HepG2 (cell line): ENCODE data around the gene TMEM130. TPM values are rescaled to one million over a fixed set of nuclear protein-coding genes. Genes with fewer than 3 reads are reported as not detected.

Experiments used
- AHR ChIP-seq: IDR thresholded peaks from 2 replicates; pipeline ENCODE4 v1.6.1; 2018; ENCODE audit warnings: missing genetic modification reagents, missing compliant biosample characterization
- ATF7-NPFF ChIP-seq: sonication (generic); formaldehyde crosslinking; IDR thresholded peaks from 2 replicates; pipeline ENCODE4 v1.8.1; 2023; ENCODE audit warnings: mild to moderate bottlenecking, low read depth, missing genetic modification reagents, moderate library complexity
- CTCF ChIP-seq: sonication (generic); formaldehyde crosslinking; IDR thresholded peaks from 2 replicates; pipeline ENCODE4 v1.5.0; 2020; ENCODE audit warnings: mild to moderate bottlenecking, missing genetic modification reagents, moderate library complexity
- E2F5 ChIP-seq: sonication (generic); formaldehyde crosslinking; conservative IDR thresholded peaks from 2 replicates; pipeline ENCODE4 v1.4.0; 2020; ENCODE audit warnings: missing genetic modification reagents
- HOXA7 ChIP-seq: sonication (generic); formaldehyde crosslinking; IDR thresholded peaks from 2 replicates; pipeline ENCODE4 v1.8.1; 2022; ENCODE audit warnings: mild to moderate bottlenecking, missing genetic modification reagents, moderate library complexity
- MTERF4 ChIP-seq: sonication (generic); formaldehyde crosslinking; IDR thresholded peaks from 2 replicates; pipeline ENCODE4 v1.8.0; 2023; ENCODE audit warnings: mild to moderate bottlenecking, missing genetic modification reagents
- MYNN ChIP-seq: sonication (generic); formaldehyde crosslinking; IDR thresholded peaks from 2 replicates; pipeline ENCODE4 v1.4.0; 2020; ENCODE audit warnings: mild to moderate bottlenecking, low read depth, missing genetic modification reagents
- NR0B2 ChIP-seq: sonication (generic); formaldehyde crosslinking; IDR thresholded peaks from 2 replicates; pipeline ENCODE4 v1.4.0; 2020; ENCODE audit warnings: mild to moderate bottlenecking, missing genetic modification reagents
- NR2F2 ChIP-seq: IDR thresholded peaks from 2 replicates; pipeline ENCODE4 v1.6.1; 2012; ENCODE audit warnings: low read depth, inconsistent platforms, borderline replicate concordance
- RXRB ChIP-seq: IDR thresholded peaks from 2 replicates; pipeline ENCODE4 v1.6.1; 2016; ENCODE audit warnings: borderline replicate concordance, missing genetic modification reagents, missing compliant biosample characterization
- SMAD9 ChIP-seq: sonication (generic); formaldehyde crosslinking; IDR thresholded peaks from 2 replicates; pipeline ENCODE4 v1.5.1; 2020; ENCODE audit warnings: mild to moderate bottlenecking, missing genetic modification reagents
- STAG1 ChIP-seq: sonication (generic); formaldehyde crosslinking; IDR thresholded peaks from 2 replicates; pipeline ENCODE4 v1.4.0; 2020; ENCODE audit warnings: missing genetic modification reagents
- TBL1XR1 ChIP-seq: fragments of 150-350 bp; IDR thresholded peaks from 2 replicates; pipeline ENCODE4 v1.6.1; 2014; ENCODE audit warnings: borderline replicate concordance, low read length; ENCODE audit not compliant: partially characterized antibody
- TBX3 ChIP-seq: fragments of 450-650 bp; IDR thresholded peaks from 2 replicates; pipeline ENCODE4 v1.6.1; 2017; ENCODE audit warnings: antibody characterized with exemption, mild to moderate bottlenecking, inconsistent platforms, borderline replicate concordance
- TEAD3 ChIP-seq: optimal IDR thresholded peaks from 2 replicates; pipeline ENCODE3; 2016; ENCODE audit warnings: borderline replicate concordance
- THAP11 ChIP-seq: IDR thresholded peaks from 2 replicates; pipeline ENCODE4 v1.6.1; 2016; ENCODE audit warnings: missing biosample characterization, missing genetic modification reagents
- ZBTB21 ChIP-seq: sonication (generic); formaldehyde crosslinking; IDR thresholded peaks from 2 replicates; pipeline ENCODE4 v1.4.0; 2020; ENCODE audit warnings: missing genetic modification reagents
- ZNF142 ChIP-seq: sonication (generic); formaldehyde crosslinking; IDR thresholded peaks from 2 replicates; pipeline ENCODE4 v1.4.0; 2020; ENCODE audit warnings: missing genetic modification reagents
- ZNF34 ChIP-seq: sonication (generic); formaldehyde crosslinking; IDR thresholded peaks from 2 replicates; pipeline ENCODE4 v1.4.0; 2020; ENCODE audit warnings: mild to moderate bottlenecking, missing genetic modification reagents, borderline replicate concordance
- ZNF776 ChIP-seq: sonication (generic); formaldehyde crosslinking; IDR thresholded peaks from 2 replicates; pipeline ENCODE4 v1.4.0; 2020; ENCODE audit warnings: mild to moderate bottlenecking, missing genetic modification reagents
- polyA plus RNA-seq, 8 experiments: library from polyadenylated mRNA; depleted of rRNA in 3 of 8; stranded (reverse) in 7 of 8; unstranded in 1 of 8; fragments of >200 nt; fragmentation: Illumina TruSeq in 4 of 8; extraction: Trizol in 4 of 8; gene quantifications; 2 replicates each; pipeline versions ENCODE4 v1.2.1 to v1.2.3, GENCODE V29; 2011 to 2016; ENCODE audit warnings: low read depth in 4 of 8, missing spikeins in 1 of 8, mixed read lengths in 1 of 8; ENCODE audit not compliant: insufficient read depth in 1 of 8
- total RNA-seq, 5 experiments: library from RNA; depleted of rRNA; stranded (reverse); fragments of >200 nt; fragmentation: Illumina TruSeq; extraction: Trizol; gene quantifications; 2 replicates each; pipeline ENCODE4 v1.2.3, GENCODE V29; 2016; ENCODE audit warnings: low read depth in 1 of 5

Gene TMEM130
- total and polyA plus RNA-seq, 2 of the 13 experiments (the other 11 are each of a cell fraction or from before 2014, with no cell fraction given): not detected

- TF ChIP-seq RXRB (CRISPR knock-in tag) (no peak), STAG1 (CRISPR knock-in tag) (peak; percentile 95), ZBTB21 (CRISPR knock-in tag) (no peak), MTERF4 (CRISPR knock-in tag) (no peak), SMAD9 (CRISPR knock-in tag) (no peak), ZNF776 (CRISPR knock-in tag) (no peak), THAP11 (no peak), TBL1XR1 (no peak), NR2F2 (no peak), ZNF34 (CRISPR knock-in tag) (no peak), TBX3 (no peak), TEAD3 (CRISPR knock-in tag) (peak; percentile 31), HOXA7 (CRISPR knock-in tag) (no peak), MYNN (CRISPR knock-in tag) (no peak), ZNF142 (CRISPR knock-in tag) (no peak), NR0B2 (CRISPR knock-in tag) (no peak), AHR (CRISPR knock-in tag) (0 out of 2 replicates have a peak, but pooled peaks have one; percentile 43), ATF7-NPFF (CRISPR knock-in tag) (no peak), E2F5 (CRISPR knock-in tag) (no peak), CTCF (CRISPR knock-in tag) (peak; percentile 98)
Observed at GRCh38 chr7:98841179-98841997, 28.4 kb downstream of the TMEM130 start (continued).
